ENCODE data around the gene SLC19A3.
"Not testable (repeated sequence)": the region's sequence is repeated elsewhere in the genome, so short reads cannot be mapped to it uniquely, and the experiment has no call there.

SLC19A3 gene

GRCh38 chr2:227674485-227674884 lies 43.3 kb downstream of the SLC19A3 start:
- H3K4me3 ChIP-seq (ENCODE audit: low read depth, low read length) = no peak overlapping the region
- TF ChIP-seq, protein P1, sequence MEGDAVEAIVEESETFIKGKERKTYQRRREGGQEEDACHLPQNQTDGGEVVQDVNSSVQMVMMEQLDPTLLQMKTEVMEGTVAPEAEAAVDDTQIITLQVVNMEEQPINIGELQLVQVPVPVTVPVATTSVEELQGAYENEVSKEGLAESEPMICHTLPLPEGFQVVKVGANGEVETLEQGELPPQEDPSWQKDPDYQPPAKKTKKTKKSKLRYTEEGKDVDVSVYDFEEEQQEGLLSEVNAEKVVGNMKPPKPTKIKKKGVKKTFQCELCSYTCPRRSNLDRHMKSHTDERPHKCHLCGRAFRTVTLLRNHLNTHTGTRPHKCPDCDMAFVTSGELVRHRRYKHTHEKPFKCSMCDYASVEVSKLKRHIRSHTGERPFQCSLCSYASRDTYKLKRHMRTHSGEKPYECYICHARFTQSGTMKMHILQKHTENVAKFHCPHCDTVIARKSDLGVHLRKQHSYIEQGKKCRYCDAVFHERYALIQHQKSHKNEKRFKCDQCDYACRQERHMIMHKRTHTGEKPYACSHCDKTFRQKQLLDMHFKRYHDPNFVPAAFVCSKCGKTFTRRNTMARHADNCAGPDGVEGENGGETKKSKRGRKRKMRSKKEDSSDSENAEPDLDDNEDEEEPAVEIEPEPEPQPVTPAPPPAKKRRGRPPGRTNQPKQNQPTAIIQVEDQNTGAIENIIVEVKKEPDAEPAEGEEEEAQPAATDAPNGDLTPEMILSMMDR (IDR thresholded peaks at IDR 0.05; ENCODE audit: low read depth, low read length, missing control alignments) = no peak

DNA sequence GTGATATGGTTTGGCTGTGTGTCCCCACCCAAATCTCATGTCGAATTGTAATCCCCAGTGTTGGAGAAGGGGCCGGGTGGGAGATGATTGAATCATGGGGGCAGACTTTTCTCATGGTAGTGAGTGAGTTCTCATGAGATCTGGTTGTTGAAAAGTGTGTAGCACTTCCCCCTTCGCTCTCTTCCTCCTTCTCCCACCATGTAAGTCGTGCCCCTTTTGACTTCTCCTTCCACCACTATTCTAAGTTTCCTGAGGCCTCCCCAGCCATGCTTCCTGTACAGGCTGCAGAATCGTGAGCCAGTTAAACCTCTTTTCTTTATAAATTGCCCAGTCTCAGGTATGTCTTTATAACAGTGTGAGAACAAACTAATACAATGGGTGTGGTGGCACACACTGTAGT lies 44.2 kb downstream of the SLC19A3 start:
- H3K4me3 ChIP-seq (ENCODE audit: low read depth, low read length); DNase-seq (ENCODE audit: low read depth): not testable (repeated sequence)

More at GRCh38 chr2:227674485-227674884, 43.3 kb downstream of the SLC19A3 start:
- DNase-seq (ENCODE audit: low read depth) = no peak

DNA sequence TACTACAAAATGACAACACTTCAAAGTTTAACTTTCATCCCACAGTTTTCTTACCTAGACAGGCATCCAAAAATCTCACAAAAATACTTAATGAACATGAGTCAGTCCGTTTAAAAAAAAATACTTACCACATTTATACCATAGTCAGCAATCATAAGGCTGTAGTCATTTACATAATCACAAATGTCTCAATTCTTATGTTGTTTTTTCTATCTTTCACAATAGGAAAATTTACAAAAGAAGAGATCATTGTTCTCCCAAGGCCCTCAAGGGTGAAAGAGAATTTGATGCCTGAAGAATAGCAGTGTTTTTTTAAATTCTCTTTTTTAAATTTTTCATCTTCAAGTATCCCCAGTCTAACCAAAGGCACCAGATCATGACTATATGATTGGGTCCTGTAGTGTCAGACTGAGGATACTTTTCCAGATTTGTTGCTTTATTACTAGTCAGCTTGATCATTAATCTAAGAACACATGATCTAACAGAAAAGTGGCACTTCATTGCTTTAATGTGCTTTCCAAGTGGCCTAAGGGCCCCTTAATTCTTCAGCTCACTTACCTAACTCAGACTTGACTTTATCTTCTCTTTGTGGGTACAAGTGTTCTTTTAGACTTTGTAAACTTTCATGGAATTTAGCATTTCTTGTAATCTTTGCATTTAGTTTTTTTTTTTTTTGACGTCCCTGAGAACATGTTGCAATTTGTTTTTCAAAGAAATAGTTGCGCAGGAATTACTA lies 46.5 kb downstream of the SLC19A3 start:
- no peak for DNase-seq (ENCODE audit: low read depth)

GRCh38 chr2:227666631-227667170 lies 51.1 kb downstream of the SLC19A3 start, which contains the start of gene SCYGR5:
Gene SCYGR5 (plus strand): TSS chr2:227666804. CDS start chr2:227666804, 0 bp downstream.
- not testable (repeated sequence) for DNase-seq (ENCODE audit: low read depth); H3K4me3 ChIP-seq (ENCODE audit: low read depth, low read length)

More for the DNA sequence above, 46.5 kb downstream of the SLC19A3 start:
- no peak overlapping the region for H3K4me3 ChIP-seq (ENCODE audit: low read depth, low read length)
- TF ChIP-seq, protein P1 (IDR thresholded peaks at IDR 0.05; ENCODE audit: low read depth, low read length, missing control alignments) = no peak

DNA sequence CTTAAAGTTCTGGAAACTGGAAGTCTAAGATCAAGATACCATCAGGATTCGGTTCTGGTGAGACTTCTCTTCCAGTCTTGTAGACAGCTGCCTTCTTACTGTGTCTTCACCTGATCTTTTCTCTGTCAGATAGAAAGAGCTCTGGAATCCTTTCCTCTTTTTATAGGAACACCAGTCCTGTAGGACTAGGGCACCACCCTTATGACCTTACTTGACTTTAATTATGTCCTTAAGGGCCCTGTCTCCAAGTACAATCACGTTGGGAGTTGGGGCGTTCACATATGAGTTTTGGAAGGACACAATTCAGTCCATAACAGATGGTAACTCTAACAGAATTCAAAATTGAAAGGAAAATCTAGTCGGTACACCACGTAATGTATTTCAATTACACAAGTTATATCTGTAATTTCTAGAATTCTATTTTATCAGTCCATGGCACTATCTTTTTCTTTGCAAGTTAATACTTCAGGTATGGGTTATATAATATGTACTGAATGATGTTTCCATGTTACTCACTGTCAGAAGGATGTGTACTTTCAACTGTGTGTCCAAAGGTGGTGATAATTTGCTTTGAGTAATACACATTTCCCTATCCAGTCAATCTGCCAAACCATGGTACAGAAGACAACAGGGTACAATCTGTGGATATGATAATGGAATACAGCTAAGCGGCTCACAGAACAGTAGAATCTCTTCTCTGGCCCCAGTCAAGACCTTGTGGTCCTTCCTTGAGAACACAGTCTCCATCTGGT lies 52.5 kb downstream of the SLC19A3 start:
- TF ChIP-seq, protein P1 (IDR thresholded peaks at IDR 0.05; ENCODE audit: low read depth, low read length, missing control alignments) = no peak
- no peak overlapping the region for H3K4me3 ChIP-seq (ENCODE audit: low read depth, low read length)
- no peak for DNase-seq (ENCODE audit: low read depth)

DNA sequence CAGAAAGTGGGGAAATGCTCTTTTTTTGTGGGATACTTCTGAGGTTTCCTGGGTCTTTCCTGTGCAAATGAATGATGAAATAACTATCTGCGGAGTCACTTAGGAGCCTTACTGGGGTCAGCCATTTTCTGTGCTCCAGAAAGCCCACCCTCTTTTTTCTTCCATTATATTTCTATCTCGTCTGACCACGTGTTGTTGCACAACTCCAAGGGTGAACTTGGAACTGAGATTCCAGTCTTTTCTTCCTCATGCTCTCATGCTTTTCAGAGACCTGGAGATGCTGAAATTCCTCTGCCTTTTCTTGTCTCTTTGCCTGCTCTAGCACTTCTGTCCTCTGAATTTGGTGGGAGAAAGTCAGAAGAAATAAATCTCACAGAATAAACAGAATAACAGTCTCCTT lies 56.0 kb downstream of the SLC19A3 start:
- no peak overlapping the region for H3K4me3 ChIP-seq (ENCODE audit: low read depth, low read length)
- DNase-seq (ENCODE audit: low read depth) = no peak
- TF ChIP-seq, protein P1 (IDR thresholded peaks at IDR 0.05; ENCODE audit: low read depth, low read length, missing control alignments) = no peak

- H3K4me3 ChIP-seq (ENCODE audit: low read depth, low read length) = no peak overlapping the region
- DNase-seq (ENCODE audit: low read depth) = no peak
- TF ChIP-seq, protein P1 (IDR thresholded peaks at IDR 0.05; ENCODE audit: low read depth, low read length, missing control alignments) = no peak
Observed at GRCh38 chr2:227661025-227661649, 56.7 kb downstream of the SLC19A3 start.
